Measurements from ENCODE around the gene ERF. TPM values are rescaled to one million over a fixed set of nuclear protein-coding genes. Genes with fewer than 3 reads are reported as not detected.
A peak's percentile ranks its signal among the peaks of the same experiment; 100 is the strongest.

The ERF gene
- total RNA-seq, 1 experiment from 2014 or later: 100 TPM

- peak overlapping the region; percentile 95 for H3K4me3 Mint-ChIP-seq (ENCODE audit: low read depth, unreplicated experiment)
- no TSS peak for BruUV-seq (replicated peaks)
- H3K4me1 Mint-ChIP-seq (ENCODE audit: low read depth, unreplicated experiment): peaks cover 24% of the 10 kb centered on the region
- intact Hi-C loops (cut with micrococcal nuclease; ENCODE audit: unreplicated experiment): no loop called here
- H3K36me3 Mint-ChIP-seq (ENCODE audit: insufficient read depth, unreplicated experiment): peaks cover 62% of the 10 kb centered on the region
- H3K27me3 Mint-ChIP-seq (ENCODE audit: unreplicated experiment): no peaks in the 10 kb centered on the region
- CTCF ChIA-PET: interaction anchor here (0.5 kb wide), 1 partner anchor 10 kb away, joined by 4 read pairs; no protein-coding TSS in a partner anchor
- H3K27ac Mint-ChIP-seq (ENCODE audit: unreplicated experiment): peak overlapping the region; percentile 88
- H3K9me3 Mint-ChIP-seq (ENCODE audit: low read depth, unreplicated experiment): no peaks in the 10 kb centered on the region
- no peak for DNase-seq
- TF ChIP-seq, protein P1, sequence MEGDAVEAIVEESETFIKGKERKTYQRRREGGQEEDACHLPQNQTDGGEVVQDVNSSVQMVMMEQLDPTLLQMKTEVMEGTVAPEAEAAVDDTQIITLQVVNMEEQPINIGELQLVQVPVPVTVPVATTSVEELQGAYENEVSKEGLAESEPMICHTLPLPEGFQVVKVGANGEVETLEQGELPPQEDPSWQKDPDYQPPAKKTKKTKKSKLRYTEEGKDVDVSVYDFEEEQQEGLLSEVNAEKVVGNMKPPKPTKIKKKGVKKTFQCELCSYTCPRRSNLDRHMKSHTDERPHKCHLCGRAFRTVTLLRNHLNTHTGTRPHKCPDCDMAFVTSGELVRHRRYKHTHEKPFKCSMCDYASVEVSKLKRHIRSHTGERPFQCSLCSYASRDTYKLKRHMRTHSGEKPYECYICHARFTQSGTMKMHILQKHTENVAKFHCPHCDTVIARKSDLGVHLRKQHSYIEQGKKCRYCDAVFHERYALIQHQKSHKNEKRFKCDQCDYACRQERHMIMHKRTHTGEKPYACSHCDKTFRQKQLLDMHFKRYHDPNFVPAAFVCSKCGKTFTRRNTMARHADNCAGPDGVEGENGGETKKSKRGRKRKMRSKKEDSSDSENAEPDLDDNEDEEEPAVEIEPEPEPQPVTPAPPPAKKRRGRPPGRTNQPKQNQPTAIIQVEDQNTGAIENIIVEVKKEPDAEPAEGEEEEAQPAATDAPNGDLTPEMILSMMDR (IDR thresholded peaks at IDR 0.05; ENCODE audit: unreplicated experiment): no peak
Observed at GRCh38 chr19:42220751-42221097, 34.2 kb downstream of the ERF start.

DNA sequence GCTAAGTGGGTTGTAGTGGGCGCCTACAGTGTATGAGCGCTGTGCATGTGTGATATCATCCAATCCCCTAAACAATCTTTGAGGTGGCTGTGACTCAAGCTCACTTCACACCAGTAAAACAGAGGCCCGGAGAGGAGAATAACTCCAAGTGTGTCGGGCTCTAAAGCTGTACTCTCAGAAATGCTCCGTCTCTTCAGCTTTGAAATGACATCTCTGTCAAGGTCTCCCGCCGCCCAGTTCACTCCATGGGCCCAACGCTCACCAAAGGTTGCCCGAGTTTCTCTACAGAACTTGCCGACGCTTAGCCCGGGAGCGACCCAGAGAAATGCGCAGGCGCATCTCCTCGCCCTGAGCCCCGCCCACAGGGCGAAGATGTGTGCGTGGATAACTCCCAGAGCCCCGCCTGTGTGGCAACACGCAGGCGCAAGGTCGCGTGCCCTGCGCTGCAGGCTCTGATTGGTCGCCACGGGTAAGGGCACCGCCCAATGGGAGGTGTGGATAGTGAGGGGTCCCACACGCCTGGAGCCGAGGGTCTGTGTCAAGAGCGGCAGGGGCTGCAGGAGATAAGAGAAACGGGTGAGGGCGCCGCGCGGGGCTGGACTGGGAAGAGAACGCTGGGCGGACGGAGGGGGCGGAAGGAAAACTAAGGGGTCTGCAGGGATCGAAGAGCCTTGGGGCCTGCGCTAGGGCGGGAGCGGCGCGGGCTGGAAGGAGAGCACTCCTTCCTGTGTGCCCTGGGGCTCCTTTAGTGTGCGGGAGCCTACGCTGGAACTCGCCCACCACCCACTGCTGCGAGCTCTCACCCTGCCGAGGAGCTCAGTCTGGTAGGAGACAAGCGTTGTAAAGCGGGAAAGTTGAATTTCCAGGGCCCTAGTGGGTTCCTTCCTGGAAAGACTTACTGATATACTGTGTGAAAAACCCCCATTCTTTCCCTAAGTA, 34.8 kb downstream of the ERF start, which contains the start of gene ZNF526:
ZNF526 (plus strand) TSS at position 501 of the 939 bp plus-strand sequence. CDS start 4,092 bp downstream, outside the sequence.
- Mint-ChIP-seq H3K4me1 (ENCODE audit: low read depth, unreplicated experiment) (peaks cover 31% of the 10 kb centered on the region), H3K27me3 (ENCODE audit: unreplicated experiment) (no peaks in the 10 kb centered on the region), H3K27ac (ENCODE audit: unreplicated experiment) (peak within 1 kb of the TSS; percentile 88), H3K36me3 (ENCODE audit: insufficient read depth, unreplicated experiment) (peaks cover 65% of the 10 kb centered on the region), H3K9me3 (ENCODE audit: low read depth, unreplicated experiment) (no peaks in the 10 kb centered on the region), H3K4me3 (ENCODE audit: low read depth, unreplicated experiment) (peak within 1 kb of the TSS; percentile 95)
- BruUV-seq (replicated peaks): TSS peak; percentile 89
- TF ChIP-seq, protein P1 (IDR thresholded peaks at IDR 0.05; ENCODE audit: unreplicated experiment): no peak
- peak; percentile 98 for DNase-seq
- intact Hi-C loops (cut with micrococcal nuclease; ENCODE audit: unreplicated experiment): no loop called here
- CTCF ChIA-PET: interaction anchor here (1.8 kb wide), 1 partner anchor 13 kb away, joined by 3 read pairs; no protein-coding TSS in a partner anchor

DNA sequence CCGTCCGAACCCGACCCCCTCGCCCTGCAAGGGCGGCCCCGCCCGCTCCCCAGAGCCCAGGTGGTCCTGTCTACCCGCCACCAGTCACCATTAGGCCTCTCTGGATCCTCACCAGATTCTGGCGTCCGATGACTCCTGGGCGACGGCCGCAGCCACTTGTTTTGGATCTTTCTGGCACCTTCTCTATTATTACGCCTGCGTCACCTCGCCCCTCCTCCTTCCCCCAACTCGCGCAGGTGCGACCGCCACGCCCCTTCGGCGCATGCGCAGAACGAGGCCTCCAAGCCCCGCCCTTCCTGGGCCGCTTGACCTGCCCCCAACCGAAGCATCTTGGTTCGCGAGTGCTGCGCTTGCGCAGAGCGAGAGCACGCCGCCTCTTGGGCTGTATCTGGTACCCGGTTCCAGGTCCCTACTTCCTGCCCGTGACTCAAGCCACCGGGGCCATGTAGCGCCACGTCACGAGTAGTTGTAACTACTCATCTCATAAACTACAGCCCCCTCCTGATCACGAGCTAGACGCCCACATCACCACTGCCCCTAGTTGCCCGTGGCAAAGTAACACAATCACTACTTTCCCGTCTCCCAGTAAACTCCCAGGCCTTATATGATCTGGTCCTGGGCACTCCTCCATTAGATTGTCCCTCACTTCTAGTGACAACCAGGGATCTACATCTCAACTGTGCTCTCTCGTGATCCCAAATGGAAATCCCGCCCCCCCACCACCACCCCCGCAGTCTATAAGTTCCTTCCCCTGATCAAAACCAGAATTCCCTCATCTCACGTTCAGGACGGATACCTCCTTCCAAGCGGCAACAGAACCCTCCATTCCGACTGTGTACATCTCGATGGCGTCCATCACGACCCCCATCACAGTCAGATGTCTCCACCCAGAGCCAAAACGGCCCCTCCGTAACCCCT, 37.1 kb downstream of the ERF start, which contains the start of gene DEDD2:
DEDD2 (minus strand) TSS at position 158 of the 918 bp plus-strand sequence. CDS start 670 bp downstream, outside the sequence.
- Mint-ChIP-seq H3K4me3 (ENCODE audit: low read depth, unreplicated experiment) (peak within 1 kb of the TSS; percentile 90), H3K36me3 (ENCODE audit: insufficient read depth, unreplicated experiment) (peaks cover 73% of the 10 kb centered on the region), H3K9me3 (ENCODE audit: low read depth, unreplicated experiment) (no peaks in the 10 kb centered on the region), H3K27ac (ENCODE audit: unreplicated experiment) (peak within 1 kb of the TSS; percentile 93), H3K27me3 (ENCODE audit: unreplicated experiment) (no peaks in the 10 kb centered on the region), H3K4me1 (ENCODE audit: low read depth, unreplicated experiment) (peaks cover 47% of the 10 kb centered on the region)
- TF ChIP-seq, protein P1 (IDR thresholded peaks at IDR 0.05; ENCODE audit: unreplicated experiment): no peak
- BruUV-seq (replicated peaks): no TSS peak
- CTCF ChIA-PET: interaction anchor here (0.6 to 0.7 kb wide), 2 partner anchors 10 to 41 kb away, joined by 3 to 6 read pairs; no protein-coding TSS in a partner anchor
- DNase-seq: peak; percentile 100
- intact Hi-C loops (cut with micrococcal nuclease; ENCODE audit: unreplicated experiment): no loop called here
